NCI-H1436 treated with DMSO at 0.1 percent for 48 hours (cell line): Measurements from ENCODE around the gene MTA3.

Experiments
- DNase-seq: peaks from one replicate; lab custom pipeline; 2025; lab: John Stamatoyannopoulos, UW

MTA3 gene

GRCh38 chr2:42787424-42787787 is 219.0 kb downstream of the MTA3 start:
- DNase-seq: no peak

DNA sequence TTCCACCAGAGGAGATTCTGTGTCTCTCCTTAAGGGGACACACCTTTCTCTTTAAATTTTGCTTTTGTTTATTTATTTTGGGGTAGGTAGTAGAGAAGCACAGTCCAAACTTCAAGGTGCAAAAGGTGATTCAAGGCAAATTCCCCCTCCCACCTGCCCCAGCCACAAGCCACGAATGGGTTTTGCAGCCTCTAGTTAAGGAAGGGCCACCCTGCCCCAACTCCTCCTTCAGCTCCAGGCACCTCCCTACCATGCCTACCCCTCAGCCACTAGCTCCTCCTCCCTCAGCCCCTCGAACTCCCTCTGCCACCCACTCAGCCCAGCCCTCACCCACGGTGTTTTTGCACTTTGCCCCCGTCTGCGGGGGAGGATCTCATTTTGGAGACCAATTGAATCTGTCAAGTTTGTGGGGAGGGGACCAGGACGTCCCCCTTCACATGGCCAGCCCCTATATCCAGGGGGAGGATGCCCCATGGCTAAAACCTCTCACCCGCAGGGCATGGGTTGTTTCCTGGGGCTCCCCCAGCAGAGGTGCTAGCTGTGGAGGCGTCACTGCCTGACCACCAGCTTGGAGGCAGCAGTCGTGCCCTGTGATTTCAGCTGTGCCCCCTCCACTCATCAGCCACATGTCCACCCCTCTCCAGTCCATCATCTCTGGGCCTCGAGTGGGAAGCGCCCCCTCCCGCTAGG is 219.5 kb downstream of the MTA3 start:
- DNase-seq: no peak

GRCh38 chr2:42788478-42788793 is 220.0 kb downstream of the MTA3 start:
- DNase-seq: no peak

GRCh38 chr2:42788882-42789281 is 220.4 kb downstream of the MTA3 start:
- DNase-seq: no peak

DNA sequence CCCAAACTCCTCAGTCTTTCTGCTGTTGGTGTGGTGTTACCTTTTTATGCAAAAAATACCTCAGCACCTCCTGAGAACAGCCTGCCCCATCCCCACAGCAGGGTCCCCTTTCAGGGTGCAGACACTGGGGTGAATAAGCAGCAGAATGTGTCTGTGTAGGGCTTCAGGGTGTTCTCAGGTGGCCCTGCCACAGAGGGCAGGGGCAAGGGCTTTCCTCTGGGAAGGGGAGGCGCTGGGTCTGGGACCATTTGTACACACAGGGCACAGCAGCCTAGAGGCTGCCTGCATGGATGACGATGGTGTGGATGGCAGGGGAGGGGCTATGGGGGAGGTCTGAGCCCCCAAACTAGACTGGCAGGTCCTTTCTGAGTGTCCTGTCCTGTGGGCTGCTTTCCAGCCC is 221.3 kb downstream of the MTA3 start:
- DNase-seq: no peak

DNA sequence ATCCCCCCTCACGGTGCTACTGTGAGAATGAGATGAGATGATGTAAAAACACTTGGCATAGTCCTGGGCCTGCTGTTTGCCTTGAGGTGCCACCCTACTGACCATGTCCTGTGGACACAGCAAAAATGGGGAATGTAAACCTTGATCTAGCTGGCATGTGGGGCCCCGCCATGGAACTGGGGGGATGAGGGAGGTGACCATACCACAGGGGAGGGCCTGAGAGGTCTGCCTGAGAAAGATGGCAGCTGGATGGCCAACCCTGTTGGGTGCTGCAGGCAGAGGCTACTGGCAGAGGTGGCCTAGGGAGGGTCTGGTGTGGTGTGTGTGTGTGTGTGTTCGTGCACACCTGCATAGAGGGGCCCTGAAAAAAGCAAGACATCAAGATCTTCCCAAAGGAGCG is 223.2 kb downstream of the MTA3 start:
- no peak for DNase-seq

DNA sequence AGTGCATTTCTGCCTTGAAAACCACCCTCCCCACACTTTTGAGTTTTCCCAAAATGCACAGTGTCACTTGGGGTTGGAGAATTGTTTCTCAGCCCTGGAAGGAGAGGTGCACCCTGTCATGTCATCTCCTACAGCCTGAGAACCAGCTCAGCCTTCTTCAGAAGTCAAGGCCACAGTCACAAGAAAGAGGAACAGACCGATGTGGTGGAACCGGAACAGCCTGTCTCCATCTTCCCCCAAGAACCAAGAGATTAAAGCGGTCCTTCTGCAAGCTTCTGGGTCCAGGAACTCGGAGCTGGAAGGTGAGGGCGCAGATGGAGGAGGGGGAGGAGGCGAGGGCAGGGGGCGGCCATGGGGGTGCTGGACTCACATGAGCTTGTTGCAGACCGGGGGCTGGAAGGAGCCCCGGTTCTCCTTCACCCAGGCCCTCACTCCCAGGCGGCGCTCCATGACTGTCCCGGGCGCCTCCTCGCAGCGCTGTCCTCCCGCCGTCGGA is 223.7 kb downstream of the MTA3 start:
- DNase-seq: no peak

- DNase-seq: no peak
Observed at GRCh38 chr2:42792583-42793333, 224.3 kb downstream of the MTA3 start, which contains the start of gene HAAO. Gene HAAO, minus strand, starts transcription at chr2:42792583. Its CDS starts 47 bp downstream, at chr2:42792536.

DNA sequence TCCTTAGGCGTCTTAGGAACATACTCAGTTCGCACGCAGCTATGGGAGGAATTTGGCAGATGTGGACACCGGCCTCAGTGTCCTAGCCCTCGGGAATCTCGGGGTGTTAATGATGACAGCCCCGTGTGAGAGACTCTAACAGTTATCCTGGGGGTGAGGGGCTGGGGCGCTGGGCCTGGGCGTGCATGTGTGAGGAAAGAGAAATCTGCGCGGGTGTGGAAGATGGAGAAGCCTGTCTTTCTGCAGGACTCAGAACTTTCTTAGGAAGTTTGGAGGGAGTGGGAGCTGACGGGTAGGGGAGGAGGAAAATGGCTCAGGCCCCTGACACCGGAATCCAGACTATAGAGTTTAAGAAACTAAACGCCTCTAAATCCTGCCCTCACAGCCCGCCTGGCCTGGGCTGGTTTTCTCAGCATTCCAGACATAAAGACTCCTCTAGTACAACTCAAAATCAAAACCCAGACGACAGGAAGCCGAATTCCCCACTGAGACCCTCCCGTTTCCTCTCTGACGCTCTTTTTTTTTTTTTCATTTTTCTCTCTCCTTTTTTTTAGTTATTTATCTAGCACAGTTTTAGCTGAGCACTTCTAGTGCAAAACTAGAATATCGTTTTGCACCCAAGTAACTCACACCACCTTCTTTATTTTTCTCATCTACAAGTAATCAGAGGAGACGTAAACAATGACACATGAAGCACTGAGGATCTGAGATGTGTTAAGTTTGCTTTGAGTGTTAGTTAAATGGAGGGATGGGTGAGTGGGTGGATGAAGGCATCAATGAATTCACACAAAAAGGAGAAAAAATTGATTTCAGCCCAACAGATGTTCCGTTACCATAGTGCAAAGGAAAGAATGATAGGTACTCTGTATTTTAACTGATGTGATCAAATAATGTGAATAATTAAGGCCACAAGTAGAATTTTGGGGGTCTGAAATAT is 225.2 kb downstream of the MTA3 start:
- DNase-seq: no peak

- DNase-seq: no peak
Observed at GRCh38 chr2:42794271-42795046, 226.0 kb downstream of the MTA3 start.

DNA sequence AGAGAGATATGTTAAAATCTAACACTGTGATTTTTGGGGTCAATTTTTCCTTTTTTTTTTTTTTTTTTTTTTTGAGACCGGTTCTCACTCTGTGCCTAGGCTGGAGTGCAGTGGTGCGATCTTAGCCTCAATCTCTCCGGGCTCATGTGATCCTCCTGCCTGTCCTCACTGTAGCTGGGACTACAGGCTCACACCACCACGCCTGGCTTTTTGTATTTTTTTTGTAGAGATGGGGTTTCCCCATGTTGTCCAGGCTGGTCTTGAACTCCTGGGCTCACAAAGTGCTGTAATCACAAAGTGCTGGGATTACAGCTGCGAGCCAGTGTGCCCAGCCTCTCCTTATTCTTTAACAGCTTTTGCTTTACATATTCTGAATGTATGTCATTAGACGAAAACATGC is 226.8 kb downstream of the MTA3 start:
- no peak for DNase-seq

DNA sequence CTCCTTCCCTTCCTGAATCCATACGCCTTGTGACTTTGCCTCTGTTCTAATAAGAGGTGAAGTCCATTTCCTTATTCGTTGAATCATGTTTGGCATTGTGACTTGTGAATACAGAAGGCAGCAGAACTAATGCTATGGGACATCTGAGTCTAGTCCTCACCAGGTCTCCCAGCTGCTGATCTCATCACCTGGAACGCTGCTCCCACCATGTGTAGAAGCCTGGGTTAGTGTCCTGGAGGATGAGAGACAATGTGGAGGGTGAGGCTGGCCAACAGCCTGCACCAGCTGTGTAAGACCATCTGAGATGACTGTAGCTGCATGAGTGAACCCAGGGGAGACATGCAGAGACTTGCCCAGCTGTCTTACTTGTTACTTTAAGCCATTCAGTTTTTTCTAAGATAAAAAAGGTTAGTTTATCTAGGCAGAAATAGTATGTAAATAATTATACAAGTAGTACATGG is 227.4 kb downstream of the MTA3 start:
- no peak for DNase-seq

DNA sequence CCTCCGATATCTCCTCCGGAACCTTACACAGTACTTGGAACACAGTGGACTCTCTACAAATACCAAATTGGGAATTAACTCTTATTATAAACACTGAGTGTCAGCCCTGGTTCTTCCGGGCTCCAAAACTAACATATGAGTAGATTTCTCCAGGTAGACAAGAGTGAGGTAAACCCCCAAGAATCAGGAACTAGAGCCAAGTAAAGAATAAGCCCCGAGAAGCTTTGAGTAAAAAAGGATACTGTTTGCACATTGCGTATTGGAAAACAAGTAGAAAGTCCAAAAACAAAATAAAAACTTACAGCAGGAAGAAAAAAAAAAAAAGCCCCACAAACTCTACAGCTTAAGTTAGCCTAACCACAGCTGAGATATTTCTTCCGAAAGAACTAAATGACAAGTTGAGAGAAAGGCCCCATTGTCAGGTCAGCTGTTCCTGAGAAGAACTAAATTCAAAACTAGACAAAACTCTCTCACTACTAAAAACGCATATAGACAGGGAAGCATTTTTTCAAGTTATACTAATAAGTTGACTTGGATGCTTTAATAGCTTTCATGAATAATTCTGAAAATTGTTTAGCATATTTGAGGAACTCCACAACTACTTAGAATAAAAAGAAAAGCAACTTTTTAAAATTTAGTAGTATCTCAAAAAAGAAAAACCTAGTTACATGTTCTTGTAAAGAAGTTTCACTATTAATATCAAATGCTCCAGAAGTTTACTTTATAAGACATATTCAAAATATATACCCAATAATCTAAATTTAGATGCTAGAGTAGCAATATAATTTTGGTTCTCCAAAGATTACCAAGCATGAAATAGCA is 228.2 kb downstream of the MTA3 start:
- no peak for DNase-seq

DNA sequence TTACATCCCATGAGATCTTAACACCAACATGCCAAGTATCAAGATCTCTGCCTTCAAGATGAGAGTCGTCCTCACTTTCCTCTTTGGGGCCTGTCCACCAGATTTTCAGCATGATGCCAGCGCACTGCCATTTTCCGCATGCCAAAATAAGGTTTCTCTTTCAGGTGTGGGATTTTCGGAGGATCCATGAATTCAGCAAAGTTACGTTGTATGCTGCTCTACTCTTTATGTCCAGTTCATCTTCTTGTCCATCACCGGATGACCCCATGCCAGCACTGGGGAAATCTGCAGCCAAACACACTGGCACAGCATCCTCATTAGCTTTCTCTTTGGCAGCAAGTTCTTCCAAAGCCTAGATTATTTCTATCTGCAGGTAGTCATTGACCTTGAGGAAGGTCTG is 228.8 kb downstream of the MTA3 start:
- DNase-seq: no peak

DNA sequence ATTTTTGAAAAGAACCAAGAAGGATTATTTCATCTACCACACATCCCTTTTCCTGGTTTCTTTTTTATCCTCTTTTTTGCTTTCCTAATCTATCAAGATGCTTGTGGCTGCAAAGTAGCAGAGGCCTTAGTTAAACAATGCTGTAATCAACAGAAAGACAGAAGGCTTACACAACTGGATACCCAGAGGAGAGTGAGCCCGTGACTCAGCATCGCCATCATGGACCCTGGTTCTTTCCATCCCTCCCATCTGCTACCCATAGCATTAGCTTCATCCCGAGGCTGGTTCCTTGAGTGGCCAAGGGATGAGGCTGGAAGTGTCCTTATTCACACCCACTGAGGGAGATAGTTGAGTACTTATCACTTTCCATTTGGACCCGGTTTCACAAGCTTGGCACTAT is 231.4 kb downstream of the MTA3 start:
- no peak for DNase-seq

GRCh38 chr2:42800461-42800962 is 232.1 kb downstream of the MTA3 start:
- no peak for DNase-seq

DNA sequence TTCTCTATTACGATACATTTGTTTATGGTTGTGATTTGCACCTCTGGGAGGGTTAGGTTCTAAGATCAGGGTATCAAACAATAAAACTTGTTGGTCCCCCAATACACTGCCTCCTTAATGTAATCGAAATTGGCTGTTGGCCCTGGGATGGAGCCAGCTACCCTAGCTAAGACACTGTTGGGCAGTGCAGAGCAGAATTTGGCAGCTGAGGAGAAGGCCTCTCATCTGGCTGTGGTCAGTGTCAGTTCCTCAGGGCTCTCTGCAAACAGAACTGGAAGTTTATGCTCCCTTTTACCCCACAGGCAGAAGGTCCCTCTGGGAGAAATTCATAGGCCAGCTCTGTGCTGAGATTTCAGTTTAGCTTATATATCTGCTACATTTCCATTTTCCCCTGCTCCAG is 232.5 kb downstream of the MTA3 start:
- DNase-seq: no peak

DNA sequence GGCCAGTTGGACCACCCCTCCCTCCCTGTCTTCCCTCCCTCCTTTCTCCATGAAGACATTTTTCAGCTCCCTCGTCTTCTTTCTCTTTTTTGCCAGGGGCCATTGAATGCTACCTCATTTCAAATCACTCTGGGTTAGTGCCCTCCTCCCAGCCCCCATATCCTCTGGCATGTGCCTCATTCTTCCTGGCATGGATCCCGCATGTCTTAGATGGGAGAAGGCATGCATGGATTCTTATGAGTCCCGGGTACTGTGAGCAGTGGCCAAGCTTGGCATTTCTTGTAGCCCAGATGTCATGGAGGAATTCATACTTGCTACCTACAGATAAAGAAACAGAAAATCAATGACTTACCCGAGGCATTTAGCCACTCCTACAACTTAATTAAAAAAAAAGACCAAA is 232.9 kb downstream of the MTA3 start:
- DNase-seq: no peak

DNA sequence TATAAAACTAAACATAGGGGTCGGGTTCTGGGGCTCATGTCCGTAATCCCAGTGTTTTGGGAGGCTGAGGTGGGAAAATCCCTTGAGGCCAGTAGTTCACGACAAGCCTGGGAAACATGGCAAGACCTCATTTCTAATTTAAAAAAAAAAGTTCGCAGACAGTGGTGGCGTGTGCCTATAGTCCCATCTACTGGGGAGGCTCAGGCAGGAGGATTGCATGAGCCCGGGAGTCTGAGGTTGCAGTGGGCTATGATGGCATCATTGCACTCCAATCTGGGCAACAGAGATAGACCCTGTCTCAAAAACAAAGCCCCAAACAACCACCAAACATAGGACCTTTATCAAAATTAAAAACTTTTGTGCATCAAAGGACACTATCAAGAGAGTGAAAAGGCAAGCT is 233.7 kb downstream of the MTA3 start:
- no peak for DNase-seq

GRCh38 chr2:42804338-42804737 is 235.9 kb downstream of the MTA3 start:
- DNase-seq: no peak

DNA sequence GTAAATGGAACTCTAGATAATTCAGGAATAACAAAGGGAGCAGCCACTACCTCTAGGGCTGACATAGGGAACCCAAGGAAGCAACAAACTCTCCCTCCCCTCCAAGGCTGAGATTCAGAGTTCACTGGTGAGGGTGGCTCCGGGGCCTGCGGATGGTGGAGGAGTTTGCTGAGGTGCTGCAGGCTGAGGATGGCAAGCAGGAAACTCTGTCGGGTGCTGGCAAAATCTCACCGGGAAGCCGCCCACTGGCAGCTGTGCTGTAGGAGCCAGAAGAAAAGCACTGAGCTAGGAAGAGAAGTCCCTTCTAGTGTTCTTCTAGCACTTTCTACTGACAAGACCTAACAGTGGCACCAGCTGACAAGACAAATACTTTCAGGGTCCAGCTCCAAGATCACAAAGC is 236.5 kb downstream of the MTA3 start:
- DNase-seq: no peak
